PC-3 (cell line): Measurements from ENCODE around the gene TNFSF13B. TPM values are rescaled to one million over a fixed set of nuclear protein-coding genes. Genes with fewer than 3 reads are reported as not detected.

Experiments used
- ATAC-seq: fragments of 200-7000 bp; cut with Tn5 transposase; 2 replicates; pipeline ENCODE4 v1.9.1; 2020; ENCODE audit warnings: mild to moderate bottlenecking, moderate library complexity
- BruUV-seq: library from RNA; stranded (reverse); fragments of 400-500 nt; replicated peaks from 2 replicates; lab custom pipeline; 2021; lab: Mats Ljungman, UMichigan
- CTCF ChIA-PET: fragments of 300-600 bp; sonication (Branson Sonifier 250); formaldehyde crosslinking; loops from one replicate; lab custom pipeline; 2022; ENCODE audit warnings: antibody characterized with exemption; lab: Charles Lee
- POLR2A ChIA-PET: fragments of 300-600 bp; sonication (Branson Sonifier 250); formaldehyde crosslinking; loops from one replicate; lab custom pipeline; 2022; ENCODE audit warnings: antibody characterized with exemption; ENCODE audit not compliant: unreplicated experiment; lab: Charles Lee
- DNase-seq: peaks from one replicate; pipeline ENCODE4 v3.0.0-alpha.2; 2015
- H2AFZ ChIP-seq: fragments of 300-600 bp; sonication (generic); 2 replicates; pipeline ENCODE4 v1.6.0; 2016; ENCODE audit warnings: antibody characterized with exemption, low read length
- H3F3A ChIP-seq: fragments of 300-600 bp; sonication (generic); one replicate; pipeline ENCODE4 v1.6.0; 2017; ENCODE audit warnings: antibody characterized with exemption, low read length, control low read depth, mild to moderate bottlenecking; ENCODE audit not compliant: unreplicated experiment
- H3K27ac ChIP-seq: fragments of 300-600 bp; sonication (generic); 2 replicates; pipeline ENCODE4 v1.5.1; 2016; ENCODE audit warnings: mild to moderate bottlenecking, low read length
- H3K27me3 ChIP-seq: fragments of 300-600 bp; sonication (generic); 2 replicates; pipeline ENCODE4 v1.6.1; 2016; ENCODE audit warnings: low read length, mixed read lengths
- H3K36me3 ChIP-seq: fragments of 300-600 bp; sonication (generic); 2 replicates; pipeline ENCODE4 v1.6.1; 2016; ENCODE audit warnings: low read depth, mixed run types, low read length, mixed read lengths
- H3K4me1 ChIP-seq: fragments of 300-600 bp; sonication (generic); 2 replicates; pipeline ENCODE4 v1.5.1; 2016; ENCODE audit warnings: low read length; ENCODE audit not compliant: insufficient read depth
- H3K4me2 ChIP-seq: fragments of 300-600 bp; sonication (generic); 2 replicates; pipeline ENCODE4 v1.6.0; 2016; ENCODE audit warnings: low read length
- H3K4me3 ChIP-seq: fragments of 300-600 bp; sonication (generic); 2 replicates; pipeline ENCODE4 v1.5.1; 2016; ENCODE audit warnings: mild to moderate bottlenecking, low read length, mixed read lengths
- H3K79me2 ChIP-seq: fragments of 300-600 bp; sonication (generic); 2 replicates; pipeline ENCODE4 v1.6.1; 2017; ENCODE audit warnings: low read length, mixed read lengths
- H3K9ac ChIP-seq: fragments of 300-600 bp; sonication (generic); 2 replicates; pipeline ENCODE4 v1.6.0; 2016; ENCODE audit warnings: mild to moderate bottlenecking, low read length
- H3K9me2 ChIP-seq: fragments of 300-600 bp; sonication (generic); replicated peaks from 2 replicates; pipeline ENCODE4 v1.6.1; 2016; ENCODE audit warnings: mixed run types, low read length, mixed read lengths
- H3K9me3 ChIP-seq: fragments of 300-600 bp; sonication (generic); 2 replicates; pipeline ENCODE4 v1.6.1; 2016; ENCODE audit warnings: low read length, mixed read lengths
- H4K20me1 ChIP-seq: fragments of 300-600 bp; sonication (generic); 2 replicates; pipeline ENCODE4 v1.6.1; 2016; ENCODE audit warnings: low read length, mixed read lengths
- EZH2 ChIP-seq: fragments of 300-600 bp; sonication (generic); IDR thresholded peaks from one replicate; pipeline ENCODE4 v1.6.1; 2017; ENCODE audit warnings: antibody characterized with exemption, mild to moderate bottlenecking, low read length; ENCODE audit not compliant: unreplicated experiment
- EZH2phosphoT487 ChIP-seq: fragments of 300-600 bp; sonication (generic); IDR thresholded peaks from 2 replicates; pipeline ENCODE4 v1.6.1; 2018; ENCODE audit warnings: mild to moderate bottlenecking, antibody characterized with exemption, low read length, borderline replicate concordance
- intact Hi-C: fragments of 100-400 bp; cut with micrococcal nuclease; formaldehyde crosslinking; loops from 2 replicates; pipeline ENCODE4 v1.9.0; 2023
- total RNA-seq: library from RNA; depleted of rRNA; stranded (reverse); fragments of >200 nt; gene quantifications from 2 replicates; pipeline ENCODE4 v1.2.3, GENCODE V29; 2014
- TF ChIP-seq, protein P1 (sequence below): fragments of 300-600 bp; sonication (generic); conservative IDR thresholded peaks from 2 replicates; pipeline ENCODE4 v1.5.1; 2017; ENCODE audit warnings: antibody characterized with exemption, low read depth, mild to moderate bottlenecking, low read length

Gene TNFSF13B
- total RNA-seq, 1 experiment from 2014 or later: not detected

DNA sequence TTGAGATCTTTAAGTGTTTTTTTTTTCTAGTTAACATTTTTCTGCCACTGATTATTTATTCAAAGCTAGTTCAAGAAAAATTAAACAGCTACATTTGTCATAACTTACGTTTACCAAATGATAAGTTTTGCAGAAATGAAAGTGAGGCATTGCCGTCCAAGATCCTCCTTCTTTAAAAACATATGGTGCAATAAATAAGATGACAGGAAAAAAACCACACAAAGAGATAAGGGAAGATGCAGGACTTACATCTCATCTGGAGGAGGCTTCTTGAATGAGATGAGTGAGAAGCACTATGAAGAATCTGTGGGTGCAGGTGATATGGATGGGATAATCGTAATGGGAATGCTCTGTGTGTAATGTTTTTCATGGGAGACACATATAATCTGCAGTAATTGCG lies 12.4 kb downstream of the TNFSF13B start:
- Histone ChIP-seq H3K27ac (no peak overlapping the region), H3K9me3 (no peaks in the 10 kb centered on the region), H3K9me2 (no peaks in the 10 kb centered on the region), H4K20me1 (no peaks in the 10 kb centered on the region), H3F3A (no peaks in the 10 kb centered on the region), H3K27me3 (peaks cover 26% of the 10 kb centered on the region; the same call in 1 of the 2 replicates), H3K4me1 (no peaks in the 10 kb centered on the region), H3K9ac (no peak overlapping the region), H3K4me2 (no peak overlapping the region), H3K36me3 (no peaks in the 10 kb centered on the region), H3K4me3 (no peak overlapping the region), H2AFZ (no peak overlapping the region), H3K79me2 (no peaks in the 10 kb centered on the region)
- no peak for DNase-seq
- ATAC-seq: no peak
- intact Hi-C loops: no loop called here
- POLR2A ChIA-PET: no interaction called here
- TF ChIP-seq EZH2phosphoT487: no peak
- TF ChIP-seq EZH2: no peak
- TF ChIP-seq, protein P1, sequence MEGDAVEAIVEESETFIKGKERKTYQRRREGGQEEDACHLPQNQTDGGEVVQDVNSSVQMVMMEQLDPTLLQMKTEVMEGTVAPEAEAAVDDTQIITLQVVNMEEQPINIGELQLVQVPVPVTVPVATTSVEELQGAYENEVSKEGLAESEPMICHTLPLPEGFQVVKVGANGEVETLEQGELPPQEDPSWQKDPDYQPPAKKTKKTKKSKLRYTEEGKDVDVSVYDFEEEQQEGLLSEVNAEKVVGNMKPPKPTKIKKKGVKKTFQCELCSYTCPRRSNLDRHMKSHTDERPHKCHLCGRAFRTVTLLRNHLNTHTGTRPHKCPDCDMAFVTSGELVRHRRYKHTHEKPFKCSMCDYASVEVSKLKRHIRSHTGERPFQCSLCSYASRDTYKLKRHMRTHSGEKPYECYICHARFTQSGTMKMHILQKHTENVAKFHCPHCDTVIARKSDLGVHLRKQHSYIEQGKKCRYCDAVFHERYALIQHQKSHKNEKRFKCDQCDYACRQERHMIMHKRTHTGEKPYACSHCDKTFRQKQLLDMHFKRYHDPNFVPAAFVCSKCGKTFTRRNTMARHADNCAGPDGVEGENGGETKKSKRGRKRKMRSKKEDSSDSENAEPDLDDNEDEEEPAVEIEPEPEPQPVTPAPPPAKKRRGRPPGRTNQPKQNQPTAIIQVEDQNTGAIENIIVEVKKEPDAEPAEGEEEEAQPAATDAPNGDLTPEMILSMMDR: no peak
- BruUV-seq: no TSS peak
- CTCF ChIA-PET: no interaction called here

DNA sequence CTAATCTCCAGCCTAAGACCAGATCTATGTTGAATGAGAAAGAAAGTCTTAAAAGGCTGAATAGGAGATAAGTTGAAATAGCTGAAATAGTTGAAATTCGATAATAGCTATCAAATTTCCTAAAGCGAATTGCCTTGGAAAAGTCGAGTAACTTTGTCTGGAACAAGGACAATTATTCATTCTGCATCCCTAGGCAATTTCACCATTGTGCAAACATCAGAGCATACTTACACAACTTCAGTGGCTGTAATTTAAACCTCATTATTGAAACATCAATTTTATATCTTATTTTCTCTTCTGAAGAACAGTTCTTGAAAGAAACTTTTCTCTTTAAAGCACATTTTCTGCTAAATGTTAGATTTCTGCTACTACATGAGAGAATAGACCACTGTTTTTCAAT lies 13.6 kb downstream of the TNFSF13B start:
- Histone ChIP-seq H3K9me2 (no peaks in the 10 kb centered on the region), H3K27me3 (peaks cover 24% of the 10 kb centered on the region; the same call in 1 of the 2 replicates), H3K4me3 (no peak overlapping the region), H3K79me2 (no peaks in the 10 kb centered on the region), H3K4me2 (no peak overlapping the region), H3K4me1 (no peaks in the 10 kb centered on the region), H3K9ac (no peak overlapping the region), H3K9me3 (no peaks in the 10 kb centered on the region), H3F3A (no peaks in the 10 kb centered on the region), H2AFZ (no peak overlapping the region), H3K36me3 (no peaks in the 10 kb centered on the region), H4K20me1 (no peaks in the 10 kb centered on the region), H3K27ac (no peak overlapping the region)
- DNase-seq: peak; percentile 31
- no TSS peak for BruUV-seq
- intact Hi-C loops: no loop called here
- CTCF ChIA-PET: no interaction called here
- ATAC-seq: no peak
- POLR2A ChIA-PET: no interaction called here
- TF ChIP-seq, protein P1: no peak
- TF ChIP-seq EZH2phosphoT487 (no peak), EZH2 (no peak)

DNA sequence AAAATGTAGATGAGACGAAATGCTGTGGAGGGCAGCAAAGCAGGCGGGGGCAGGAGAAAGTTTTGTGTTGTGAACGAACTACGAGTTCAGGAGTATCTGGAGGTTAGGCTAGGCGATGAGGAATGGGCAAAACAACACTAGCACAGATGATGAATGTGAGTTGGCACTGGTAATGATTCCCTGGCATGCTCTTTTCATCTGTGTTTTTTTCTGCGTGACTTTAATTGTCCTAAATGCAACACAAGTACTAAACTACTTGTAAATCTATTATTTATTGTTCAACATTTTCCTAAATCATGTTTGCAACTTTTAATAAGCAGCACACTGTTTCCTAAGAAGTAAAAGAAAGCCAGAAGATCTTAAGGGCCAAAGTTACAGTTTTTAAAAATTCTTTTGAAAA lies 19.2 kb downstream of the TNFSF13B start:
- no peaks in the 10 kb centered on the region for H3K79me2 ChIP-seq
- POLR2A ChIA-PET: no interaction called here
- peaks cover 24% of the 10 kb centered on the region; the same call in 1 of the 2 replicates for H3K27me3 ChIP-seq
- DNase-seq (no peak), ATAC-seq (no peak)
- H2AFZ ChIP-seq: no peak overlapping the region
- no peaks in the 10 kb centered on the region for H3F3A ChIP-seq
- intact Hi-C loops: no loop called here
- no peaks in the 10 kb centered on the region for H3K4me1 ChIP-seq
- no peak overlapping the region for H3K9ac ChIP-seq
- BruUV-seq: no TSS peak
- H3K4me2 ChIP-seq: no peak overlapping the region
- no peak overlapping the region for H3K4me3 ChIP-seq
- H3K27ac ChIP-seq: no peak overlapping the region
- no peaks in the 10 kb centered on the region for H3K9me2 ChIP-seq
- no peak for TF ChIP-seq EZH2phosphoT487
- TF ChIP-seq, protein P1: no peak
- no peak for TF ChIP-seq EZH2
- H3K36me3 ChIP-seq: no peaks in the 10 kb centered on the region
- H3K9me3 ChIP-seq: no peaks in the 10 kb centered on the region
- H4K20me1 ChIP-seq: no peaks in the 10 kb centered on the region
- CTCF ChIA-PET: no interaction called here
